Suprapubic skin (tissue), 3 donors: ENCODE measurements around the gene ZNF652.

Experiments used
- POLR2A ChIP-seq, 2 donors: fragments of 450-650 bp; IDR thresholded peaks; one replicate each; pipeline ENCODE4 v1.6.1; 2017; ENCODE audit warnings: antibody characterized with exemption in 2 of 2, mild to moderate bottlenecking in 2 of 2, moderate library complexity in 2 of 2
- TF ChIP-seq, protein P1 (sequence below), 2 donors: fragments of 200-600 bp in 1 of 2; fragments of 450-650 bp in 1 of 2; sonication (generic) in 1 of 2; IDR thresholded peaks; one replicate each; pipeline ENCODE4 v1.5.1; 2016 to 2019; ENCODE audit warnings: antibody characterized with exemption in 2 of 2, mild to moderate bottlenecking in 1 of 2, moderate library complexity in 1 of 2

DNA sequence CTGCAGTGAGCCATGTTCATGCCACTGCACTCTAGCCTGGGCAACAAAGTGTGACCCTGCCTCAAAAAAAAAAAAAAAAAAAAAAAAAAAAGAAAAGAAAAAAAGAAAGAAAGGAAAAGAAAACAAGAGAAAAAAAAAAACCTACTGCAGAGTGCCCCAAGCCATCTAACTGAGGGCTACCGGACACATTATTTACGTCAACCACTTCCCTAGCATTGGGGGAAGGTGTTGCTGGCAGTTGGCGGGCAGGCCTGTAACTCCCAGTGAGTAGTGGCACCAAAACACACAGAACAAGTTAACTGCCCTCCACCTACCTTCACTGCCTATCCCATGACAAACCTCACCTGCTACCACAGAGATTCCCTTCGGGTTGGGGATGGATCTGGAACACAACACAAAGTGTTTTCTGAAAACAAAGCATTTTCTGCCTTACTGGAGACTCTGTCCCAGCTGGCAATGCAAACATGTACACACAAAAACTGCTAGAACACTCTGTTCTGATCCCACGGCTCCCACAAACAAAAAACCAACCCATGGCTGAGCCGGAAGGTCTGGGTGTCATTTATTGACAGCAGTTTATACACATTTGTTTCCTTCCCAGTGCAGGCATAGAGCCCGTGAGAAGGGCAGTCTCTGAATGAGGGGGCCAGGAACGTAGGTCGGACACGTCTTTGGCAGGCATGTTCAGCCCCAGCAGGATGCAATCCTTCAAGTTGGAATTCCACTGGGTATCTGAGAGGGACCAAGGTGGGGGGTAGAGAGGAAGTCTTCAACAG, 41.7 kb upstream of the ZNF652 start:
- TF ChIP-seq POLR2A (IDR thresholded peaks at IDR 0.05): no peak
- TF ChIP-seq, protein P1, sequence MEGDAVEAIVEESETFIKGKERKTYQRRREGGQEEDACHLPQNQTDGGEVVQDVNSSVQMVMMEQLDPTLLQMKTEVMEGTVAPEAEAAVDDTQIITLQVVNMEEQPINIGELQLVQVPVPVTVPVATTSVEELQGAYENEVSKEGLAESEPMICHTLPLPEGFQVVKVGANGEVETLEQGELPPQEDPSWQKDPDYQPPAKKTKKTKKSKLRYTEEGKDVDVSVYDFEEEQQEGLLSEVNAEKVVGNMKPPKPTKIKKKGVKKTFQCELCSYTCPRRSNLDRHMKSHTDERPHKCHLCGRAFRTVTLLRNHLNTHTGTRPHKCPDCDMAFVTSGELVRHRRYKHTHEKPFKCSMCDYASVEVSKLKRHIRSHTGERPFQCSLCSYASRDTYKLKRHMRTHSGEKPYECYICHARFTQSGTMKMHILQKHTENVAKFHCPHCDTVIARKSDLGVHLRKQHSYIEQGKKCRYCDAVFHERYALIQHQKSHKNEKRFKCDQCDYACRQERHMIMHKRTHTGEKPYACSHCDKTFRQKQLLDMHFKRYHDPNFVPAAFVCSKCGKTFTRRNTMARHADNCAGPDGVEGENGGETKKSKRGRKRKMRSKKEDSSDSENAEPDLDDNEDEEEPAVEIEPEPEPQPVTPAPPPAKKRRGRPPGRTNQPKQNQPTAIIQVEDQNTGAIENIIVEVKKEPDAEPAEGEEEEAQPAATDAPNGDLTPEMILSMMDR (IDR thresholded peaks at IDR 0.05): no peak
